ENCODE data around the gene CCL28. TPM values are rescaled to one million over a fixed set of nuclear protein-coding genes. Genes with fewer than 3 reads are reported as not detected.

CCL28 gene
- total RNA-seq, 4 donors from 2014 or later: 2.7 to 15.1 (median 7.2) TPM

DNA sequence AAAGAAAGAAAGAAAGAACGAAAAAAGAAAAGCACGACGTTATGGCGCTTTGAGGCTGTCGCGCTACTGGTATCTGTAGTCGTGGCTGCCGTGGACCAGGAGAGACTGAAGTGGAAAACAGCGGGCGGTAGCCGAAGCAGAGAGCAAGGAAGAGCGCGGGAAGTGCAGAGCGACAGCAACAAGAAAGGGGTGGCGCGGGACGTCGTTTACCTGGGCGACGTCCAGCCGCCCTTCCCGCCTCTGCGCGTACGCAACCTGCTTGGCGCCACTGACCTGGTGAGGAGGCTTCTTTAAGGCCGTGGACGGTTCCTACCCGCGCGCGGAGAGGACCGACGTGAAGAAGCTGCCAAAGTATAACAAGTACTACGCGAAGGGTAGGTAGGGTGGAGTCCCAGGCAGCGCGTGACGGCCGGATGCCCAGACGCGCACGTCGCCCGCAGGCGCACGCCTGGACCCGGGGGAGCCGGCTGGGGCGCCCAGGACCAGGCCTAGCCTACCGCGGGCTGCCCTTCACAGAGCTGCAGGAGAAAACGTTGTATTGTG lies 15.4 kb downstream of the CCL28 start:
- H3K27me3 ChIP-seq: no peaks in the 10 kb centered on the region
- peak; percentile 12 to 19 for DNase-seq (ENCODE audit: low spot score in 2 of 2)
- H3K9me3 ChIP-seq: no peaks in the 10 kb centered on the region
- peaks cover 0 to 12% (median 3%) of the 10 kb centered on the region in 4 donors for H3K4me1 ChIP-seq
- H3K4me3 ChIP-seq: peak overlapping the region; percentile 42 to 70 (median 55)
- peak in 1 of 2 donors; percentile 52 for TF ChIP-seq EP300 (IDR thresholded peaks at IDR 0.05)
- TF ChIP-seq POLR2A (IDR thresholded peaks at IDR 0.05): no peak
- H3K36me3 ChIP-seq: no peaks in the 10 kb centered on the region
- peak overlapping the region; percentile 33 to 86 (median 71) for H3K27ac ChIP-seq
- WGBS, 2 donors: 3 to 5% methylated on average over 42 to 51 of the region's 53 CpGs

DNA sequence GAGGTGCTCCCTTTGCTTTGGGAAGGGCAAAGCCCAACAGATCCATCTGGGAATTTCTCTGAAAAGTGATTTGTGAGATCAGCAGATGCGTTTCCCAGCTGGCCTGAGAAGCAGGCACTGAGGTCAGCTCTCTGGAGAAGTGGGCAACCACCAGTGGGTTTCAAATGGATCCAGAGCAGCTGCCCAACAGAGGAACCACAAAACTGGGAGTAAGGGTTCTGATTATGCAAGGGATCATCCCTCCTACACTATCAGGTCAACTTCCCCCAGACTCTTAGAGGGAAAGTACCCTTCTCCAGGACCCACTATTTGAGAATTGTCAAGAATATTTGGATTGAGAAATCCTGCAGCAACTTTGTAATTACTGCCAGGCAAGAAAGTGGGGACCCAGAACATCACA lies 21.7 kb downstream of the CCL28 start:
- Histone ChIP-seq H3K4me1 (peaks cover 0 to 9% (median 0%) of the 10 kb centered on the region in 4 donors), H3K27me3 (no peaks in the 10 kb centered on the region), H3K36me3 (peaks cover 0 to 15% (median 0%) of the 10 kb centered on the region in 3 donors), H3K27ac (no peak overlapping the region), H3K9me3 (no peaks in the 10 kb centered on the region), H3K4me3 (no peak overlapping the region)
- TF ChIP-seq, protein P1, sequence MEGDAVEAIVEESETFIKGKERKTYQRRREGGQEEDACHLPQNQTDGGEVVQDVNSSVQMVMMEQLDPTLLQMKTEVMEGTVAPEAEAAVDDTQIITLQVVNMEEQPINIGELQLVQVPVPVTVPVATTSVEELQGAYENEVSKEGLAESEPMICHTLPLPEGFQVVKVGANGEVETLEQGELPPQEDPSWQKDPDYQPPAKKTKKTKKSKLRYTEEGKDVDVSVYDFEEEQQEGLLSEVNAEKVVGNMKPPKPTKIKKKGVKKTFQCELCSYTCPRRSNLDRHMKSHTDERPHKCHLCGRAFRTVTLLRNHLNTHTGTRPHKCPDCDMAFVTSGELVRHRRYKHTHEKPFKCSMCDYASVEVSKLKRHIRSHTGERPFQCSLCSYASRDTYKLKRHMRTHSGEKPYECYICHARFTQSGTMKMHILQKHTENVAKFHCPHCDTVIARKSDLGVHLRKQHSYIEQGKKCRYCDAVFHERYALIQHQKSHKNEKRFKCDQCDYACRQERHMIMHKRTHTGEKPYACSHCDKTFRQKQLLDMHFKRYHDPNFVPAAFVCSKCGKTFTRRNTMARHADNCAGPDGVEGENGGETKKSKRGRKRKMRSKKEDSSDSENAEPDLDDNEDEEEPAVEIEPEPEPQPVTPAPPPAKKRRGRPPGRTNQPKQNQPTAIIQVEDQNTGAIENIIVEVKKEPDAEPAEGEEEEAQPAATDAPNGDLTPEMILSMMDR (IDR thresholded peaks at IDR 0.05): no peak
- TF ChIP-seq POLR2A (IDR thresholded peaks at IDR 0.05): no peak
- TF ChIP-seq EP300 (IDR thresholded peaks at IDR 0.05): no peak
- WGBS, 2 donors: 44 to 73% methylated on average over 1 of the region's 1 CpG
- DNase-seq (ENCODE audit: low spot score in 2 of 2): no peak

DNA sequence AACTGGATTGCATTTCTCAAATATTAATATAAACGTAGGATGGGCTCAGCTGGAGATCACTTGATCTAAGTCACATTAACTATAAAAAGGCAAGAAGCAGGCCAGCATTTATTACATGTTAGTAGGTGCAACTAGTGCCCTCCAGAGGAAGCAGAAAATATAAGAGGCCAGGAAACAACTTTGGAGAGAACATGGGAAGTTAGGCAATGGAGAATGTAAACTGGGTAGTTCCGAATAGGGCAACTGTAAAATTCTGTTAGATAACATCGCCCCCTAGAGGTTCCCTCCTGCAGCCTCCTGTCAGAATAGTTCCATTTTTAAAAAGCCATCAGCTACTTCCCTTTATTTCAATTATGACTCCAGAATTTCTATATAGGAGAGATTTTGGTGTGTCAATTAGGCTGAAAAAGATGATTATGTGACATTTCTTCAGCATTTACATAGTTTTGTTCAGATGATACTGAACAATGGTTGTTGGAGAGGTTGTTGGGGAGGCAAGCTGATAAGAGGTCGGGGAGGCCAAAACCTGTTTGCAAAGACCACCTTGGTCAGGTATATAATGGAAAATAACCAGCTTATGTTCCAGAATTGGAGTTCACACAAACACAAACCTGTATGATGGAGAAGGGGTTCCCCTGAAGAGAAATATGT lies 22.4 kb downstream of the CCL28 start:
- 24 to 26% methylated on average over 4 of the region's 4 CpGs for WGBS, 2 donors
- Histone ChIP-seq H3K27ac (peak overlapping the region in 2 of 4 donors; percentile 5 to 9), H3K4me1 (peaks cover 0 to 9% (median 0%) of the 10 kb centered on the region in 4 donors), H3K4me3 (no peak overlapping the region), H3K36me3 (peaks cover 0 to 15% (median 0%) of the 10 kb centered on the region in 3 donors), H3K9me3 (no peaks in the 10 kb centered on the region), H3K27me3 (no peaks in the 10 kb centered on the region)
- TF ChIP-seq, protein P1 (IDR thresholded peaks at IDR 0.05): peak; percentile 77 to 84 (median 79)
- TF ChIP-seq EP300 (IDR thresholded peaks at IDR 0.05) (peak; percentile 45 to 48), POLR2A (IDR thresholded peaks at IDR 0.05) (no peak)
- peak in 1 of 2 donors; percentile 70 for DNase-seq (ENCODE audit: low spot score in 2 of 2)

DNA sequence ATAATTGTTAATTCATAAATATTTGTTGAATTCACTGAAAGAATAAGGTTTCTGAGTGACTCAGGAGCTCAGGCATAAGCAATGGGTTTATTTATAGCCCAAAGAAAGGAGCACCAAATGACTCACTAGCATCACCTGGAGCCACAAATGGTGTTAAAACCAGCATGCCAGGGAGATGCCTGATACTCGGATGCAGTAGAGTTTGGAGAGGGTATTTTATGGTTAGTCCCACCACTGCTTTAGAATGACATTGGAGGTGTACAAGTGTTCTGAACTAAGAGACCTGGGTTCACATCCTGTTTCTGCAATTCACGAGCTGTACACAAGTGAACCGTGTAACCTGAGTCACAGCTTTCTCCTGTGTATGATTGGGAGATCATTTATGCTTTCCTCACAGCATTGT lies 25.2 kb downstream of the CCL28 start:
- 74 to 77% methylated on average over 3 of the region's 3 CpGs for WGBS, 2 donors
- no peak for DNase-seq (ENCODE audit: low spot score in 2 of 2)
- no peak overlapping the region for H3K27ac ChIP-seq
- H3K36me3 ChIP-seq: peaks cover 0 to 15% (median 0%) of the 10 kb centered on the region in 3 donors
- TF ChIP-seq EP300 (IDR thresholded peaks at IDR 0.05): no peak
- TF ChIP-seq, protein P1 (IDR thresholded peaks at IDR 0.05): no peak
- no peak for TF ChIP-seq POLR2A (IDR thresholded peaks at IDR 0.05)
- H3K27me3 ChIP-seq: no peaks in the 10 kb centered on the region
- H3K4me1 ChIP-seq: peaks cover 0 to 9% (median 0%) of the 10 kb centered on the region in 4 donors
- H3K4me3 ChIP-seq: no peak overlapping the region
- no peaks in the 10 kb centered on the region for H3K9me3 ChIP-seq

DNA sequence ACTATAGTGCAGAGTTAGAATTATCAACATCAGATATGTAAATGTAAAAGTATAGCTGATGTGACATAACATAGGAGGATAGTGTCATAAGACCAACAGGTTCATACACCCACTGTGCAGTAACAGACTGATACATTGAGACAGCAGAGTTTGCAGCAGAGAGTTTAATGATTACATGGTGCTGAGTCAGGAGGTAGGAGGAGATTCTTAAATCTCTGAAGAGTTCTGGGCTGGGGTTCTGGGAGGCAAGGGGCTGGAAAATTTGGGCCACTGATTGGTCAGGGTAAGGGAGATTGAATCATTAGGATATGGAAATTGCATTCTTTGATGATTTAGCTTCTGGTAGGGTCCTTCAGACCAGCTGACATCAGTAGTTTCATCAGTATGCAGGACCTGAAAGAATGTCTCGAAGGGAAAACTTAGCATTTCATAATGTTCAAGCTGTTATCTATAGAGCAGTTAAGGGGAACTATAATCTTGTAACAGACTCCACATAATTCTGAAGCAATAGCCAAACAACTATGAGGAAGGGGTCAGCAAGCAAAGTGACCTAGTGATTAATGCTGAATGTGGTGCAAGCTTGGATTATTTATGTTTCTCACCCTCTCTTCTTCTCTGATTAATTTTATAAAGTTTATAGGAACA lies 35.6 kb downstream of the CCL28 start:
- DNase-seq (ENCODE audit: low spot score in 2 of 2): no peak
- Histone ChIP-seq H3K4me1 (no peaks in the 10 kb centered on the region), H3K27me3 (no peaks in the 10 kb centered on the region)

DNA sequence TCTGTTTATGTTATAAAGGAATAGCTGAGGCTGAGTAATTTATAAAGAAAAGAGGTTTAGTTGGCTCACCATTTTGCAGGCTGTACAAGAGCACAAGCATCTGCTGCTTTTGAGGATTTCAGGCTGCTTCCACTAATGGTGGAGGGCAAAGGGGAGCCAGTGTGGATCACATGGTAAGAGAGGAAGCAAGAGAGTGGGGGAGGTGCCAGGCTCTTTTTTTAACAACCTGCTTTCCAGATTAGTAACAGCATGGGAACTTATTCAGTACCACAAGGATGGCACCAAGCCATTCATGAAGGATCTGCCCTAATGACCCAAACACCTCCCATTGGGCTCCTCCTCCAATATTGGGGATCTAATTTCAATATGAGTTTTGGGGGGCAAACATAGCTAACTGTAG lies 40.4 kb downstream of the CCL28 start:
- H3K36me3 ChIP-seq: peaks cover 0 to 20% (median 0%) of the 10 kb centered on the region in 3 donors
- H3K27me3 ChIP-seq: no peaks in the 10 kb centered on the region
- no peak for TF ChIP-seq EP300 (IDR thresholded peaks at IDR 0.05)
- TF ChIP-seq, protein P1 (IDR thresholded peaks at IDR 0.05): no peak
- no peak for TF ChIP-seq POLR2A (IDR thresholded peaks at IDR 0.05)
- no peaks in the 10 kb centered on the region for H3K4me1 ChIP-seq
- H3K27ac ChIP-seq: no peak overlapping the region
- H3K4me3 ChIP-seq: no peak overlapping the region
- no peak for DNase-seq (ENCODE audit: low spot score in 2 of 2)
- peaks cover 0 to 24% (median 0%) of the 10 kb centered on the region in 4 donors for H3K9me3 ChIP-seq

More for the DNA sequence above, 35.6 kb downstream of the CCL28 start:
- no peak overlapping the region for H3K4me3 ChIP-seq
- H3K9me3 ChIP-seq: peaks cover 0 to 6% (median 0%) of the 10 kb centered on the region in 4 donors
- H3K36me3 ChIP-seq: peaks cover 0 to 46% (median 0%) of the 10 kb centered on the region in 3 donors
- no peak for TF ChIP-seq EP300 (IDR thresholded peaks at IDR 0.05)
- TF ChIP-seq POLR2A (IDR thresholded peaks at IDR 0.05): no peak
- H3K27ac ChIP-seq: no peak overlapping the region
- 79% methylated on average over 1 of the region's 1 CpG for WGBS, 2 donors
